SJCRH30 (cell line): ENCODE results near the gene TOX2. TPM values are rescaled to one million over a fixed set of nuclear protein-coding genes. Genes with fewer than 3 reads are reported as not detected.

Experiments
- DNase-seq, 2 experiments: peaks; one replicate each; pipeline ENCODE4 v3.0.0-alpha.2; 2015 to 2020
- H3K27ac ChIP-seq: fragments of 250-450 bp; sonication (Bioruptor Pico); 2 replicates; pipeline ENCODE4 v1.5.1; 2020; ENCODE audit warnings: mild to moderate bottlenecking, moderate library complexity
- H3K27me3 ChIP-seq: fragments of 250-450 bp; sonication (Bioruptor Pico); 2 replicates; pipeline ENCODE4 v1.5.1; 2020; ENCODE audit warnings: mild to moderate bottlenecking, moderate library complexity
- H3K36me3 ChIP-seq: fragments of 250-450 bp; sonication (Bioruptor Pico); 2 replicates; pipeline ENCODE4 v1.5.1; 2020; ENCODE audit warnings: mild to moderate bottlenecking, moderate library complexity
- H3K4me1 ChIP-seq: fragments of 250-450 bp; sonication (Bioruptor Pico); 2 replicates; pipeline ENCODE4 v1.5.1; 2020; ENCODE audit warnings: mild to moderate bottlenecking, moderate library complexity
- H3K4me3 ChIP-seq: fragments of 250-450 bp; sonication (Bioruptor Pico); 2 replicates; pipeline ENCODE4 v1.5.1; 2020; ENCODE audit warnings: mild to moderate bottlenecking, moderate library complexity
- H3K9me3 ChIP-seq: fragments of 250-450 bp; sonication (Bioruptor Pico); replicated peaks from 2 replicates; pipeline ENCODE4 v1.5.1; 2020; ENCODE audit warnings: mild to moderate bottlenecking, moderate library complexity
- total RNA-seq: library from RNA; depleted of rRNA; stranded (reverse); fragments of >200 nt; shearing (Covaris generic); gene quantifications from 2 replicates; pipeline ENCODE4 v1.2.3, GENCODE V29; 2014

The TOX2 gene
- total RNA-seq, 1 experiment from 2014 or later = 10.1 TPM

DNA sequence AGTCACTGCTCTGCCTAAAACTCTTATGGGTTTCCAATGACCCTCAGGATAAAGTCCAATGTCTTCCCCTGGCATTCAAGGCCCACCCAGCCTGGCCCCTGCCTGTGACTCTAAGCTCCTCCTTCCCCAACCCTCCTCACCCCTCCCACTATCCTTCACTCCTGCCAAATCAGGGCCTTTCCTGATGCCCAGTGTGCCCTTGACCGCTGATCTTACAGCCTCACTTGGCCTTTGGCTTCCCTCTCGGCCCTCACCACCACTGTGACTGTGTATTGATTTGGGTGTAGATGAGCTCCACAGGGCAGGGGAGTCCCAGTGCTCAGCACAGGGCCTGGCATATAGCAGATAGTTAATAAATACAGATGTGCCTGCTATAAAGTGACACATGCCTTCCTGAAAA, 115.7 kb downstream of the TOX2 start:
- H3K4me3 ChIP-seq = no peak overlapping the region
- no peak for DNase-seq
- H3K36me3 ChIP-seq = no peaks in the 10 kb centered on the region
- no peaks in the 10 kb centered on the region for H3K27me3 ChIP-seq
- no peaks in the 10 kb centered on the region for H3K4me1 ChIP-seq
- H3K27ac ChIP-seq = no peak overlapping the region
- no peaks in the 10 kb centered on the region for H3K9me3 ChIP-seq

DNA sequence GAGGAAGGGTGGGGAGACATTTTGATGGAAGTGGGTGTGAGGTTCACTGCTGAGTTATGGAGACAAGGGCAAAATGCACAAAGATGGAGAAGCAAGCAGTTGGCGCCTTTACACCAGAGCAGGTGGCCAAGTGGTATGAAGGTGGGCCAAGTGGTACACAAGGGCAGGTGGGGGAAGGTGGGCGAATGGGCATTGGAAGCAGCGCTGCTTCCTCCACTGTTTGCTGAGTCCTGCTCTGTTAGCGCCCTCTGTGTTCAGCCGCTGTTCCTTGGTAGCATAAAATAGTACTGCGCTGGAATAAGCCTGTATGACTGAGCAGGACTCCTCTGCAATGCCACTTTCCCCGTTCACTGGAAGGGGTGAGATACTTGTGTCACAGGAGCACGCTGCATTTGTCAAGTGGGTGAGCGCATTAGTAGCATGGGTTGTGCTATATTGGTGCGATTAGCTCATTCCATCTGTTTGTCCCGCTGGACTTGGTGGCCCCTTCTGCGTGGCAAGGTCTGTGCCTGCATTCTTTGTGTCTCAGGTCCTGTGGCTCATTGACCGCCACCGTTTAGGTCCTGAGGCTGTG, 116.4 kb downstream of the TOX2 start:
- DNase-seq = no peak
- Histone ChIP-seq H3K9me3 (no peaks in the 10 kb centered on the region), H3K27me3 (no peaks in the 10 kb centered on the region), H3K4me3 (no peak overlapping the region), H3K36me3 (no peaks in the 10 kb centered on the region), H3K4me1 (no peaks in the 10 kb centered on the region), H3K27ac (no peak overlapping the region)

DNA sequence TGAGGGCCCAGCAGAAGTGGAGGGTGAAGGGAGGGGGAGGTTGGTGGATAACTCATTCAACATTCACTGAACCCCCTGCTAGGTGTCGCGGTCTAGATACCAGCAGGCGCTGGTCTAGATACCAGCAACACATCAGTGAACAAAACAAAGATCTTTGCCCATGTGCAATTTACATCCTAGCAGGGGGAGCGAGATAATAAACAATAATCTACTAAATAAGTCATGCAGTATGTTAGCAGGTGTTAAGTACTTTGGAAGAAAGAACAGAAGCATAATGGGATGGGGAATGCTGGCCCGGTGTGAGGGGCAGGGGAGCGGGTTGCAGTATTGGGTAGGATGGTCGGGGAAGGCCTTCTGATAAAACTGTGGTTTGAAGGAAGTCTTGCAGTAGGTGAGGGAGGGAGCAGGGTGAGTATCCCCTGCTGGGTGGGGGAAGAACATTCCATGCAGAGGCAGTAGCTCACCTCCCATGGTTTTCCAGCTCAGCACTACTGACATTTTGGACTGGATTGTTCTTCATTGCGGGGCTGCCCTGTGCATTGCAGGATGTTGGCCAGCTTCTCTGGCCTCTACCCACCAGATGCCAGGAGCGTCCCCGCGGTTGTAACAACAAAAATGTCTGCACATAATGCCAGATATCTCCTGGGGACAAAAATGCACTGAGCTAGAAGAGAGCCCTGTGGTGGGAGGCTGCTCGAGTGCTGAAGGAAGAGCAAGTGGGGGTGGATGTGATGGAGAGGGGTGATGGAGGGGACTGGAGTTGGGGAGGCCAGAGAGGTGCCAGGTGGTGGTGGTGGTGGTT, 117.3 kb downstream of the TOX2 start:
- Histone ChIP-seq H3K4me1 (no peaks in the 10 kb centered on the region), H3K27ac (no peak overlapping the region), H3K9me3 (no peaks in the 10 kb centered on the region), H3K27me3 (no peaks in the 10 kb centered on the region), H3K4me3 (no peak overlapping the region), H3K36me3 (no peaks in the 10 kb centered on the region)
- no peak for DNase-seq

DNA sequence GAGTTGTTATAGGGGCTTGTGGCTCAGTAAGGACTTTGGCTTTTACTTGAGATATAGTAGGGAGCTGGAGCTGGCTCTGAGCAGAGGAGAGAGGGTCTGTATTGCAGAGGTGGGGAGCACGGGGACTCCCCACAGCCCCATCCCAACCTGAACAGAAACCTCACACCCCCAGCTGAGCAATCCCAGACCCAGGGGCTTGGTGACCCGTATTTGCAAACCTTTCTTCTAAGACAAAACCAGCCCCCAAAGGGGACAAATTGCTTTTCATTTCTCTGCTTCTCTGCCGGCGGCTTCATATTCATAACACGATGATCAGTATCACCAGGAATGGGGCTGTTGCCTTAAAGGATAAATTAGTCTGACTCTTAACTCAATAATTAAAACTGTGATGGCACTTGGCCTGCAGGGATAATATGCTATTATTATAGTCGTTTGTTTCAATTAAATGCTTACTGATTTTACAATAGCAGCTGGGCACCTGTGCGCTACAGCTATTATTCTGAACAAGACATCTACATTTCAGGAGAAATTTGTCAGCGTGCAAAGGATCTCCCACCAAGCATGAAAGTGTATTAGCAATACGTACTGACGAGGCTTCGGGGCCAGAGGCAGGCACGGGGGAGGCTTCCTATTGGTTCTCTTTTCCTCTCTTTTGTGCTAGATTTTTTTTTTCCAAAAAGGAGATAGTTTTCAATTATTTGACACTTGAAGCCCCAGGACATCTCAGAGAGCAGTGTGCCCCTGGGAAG, 118.1 kb downstream of the TOX2 start:
- Histone ChIP-seq H3K27me3 (no peaks in the 10 kb centered on the region), H3K27ac (no peak overlapping the region), H3K4me1 (no peaks in the 10 kb centered on the region), H3K9me3 (no peaks in the 10 kb centered on the region), H3K36me3 (no peaks in the 10 kb centered on the region), H3K4me3 (no peak overlapping the region)
- DNase-seq = no peak

DNA sequence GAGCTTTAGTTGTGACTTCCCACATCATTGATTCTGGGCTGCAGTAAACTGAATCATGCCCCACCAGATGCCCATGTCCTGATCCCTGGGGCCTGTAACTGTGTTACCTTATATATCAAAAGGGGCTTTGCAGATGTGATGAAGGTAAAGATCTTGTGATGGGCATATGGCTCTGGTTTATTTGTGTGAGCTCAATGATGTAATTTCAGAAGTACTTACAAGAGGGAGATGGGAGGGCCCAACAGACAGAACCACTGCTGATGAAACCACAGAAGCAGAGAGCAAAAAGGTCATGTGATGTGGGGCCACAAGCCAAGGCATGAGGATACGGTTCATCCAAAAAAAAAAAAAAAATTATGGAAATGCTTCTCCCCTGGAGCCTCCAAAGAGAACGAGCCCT, 118.7 kb downstream of the TOX2 start:
- Histone ChIP-seq H3K27me3 (no peaks in the 10 kb centered on the region), H3K4me1 (no peaks in the 10 kb centered on the region), H3K27ac (no peak overlapping the region), H3K36me3 (no peaks in the 10 kb centered on the region), H3K4me3 (no peak overlapping the region), H3K9me3 (no peaks in the 10 kb centered on the region)
- DNase-seq = no peak

DNA sequence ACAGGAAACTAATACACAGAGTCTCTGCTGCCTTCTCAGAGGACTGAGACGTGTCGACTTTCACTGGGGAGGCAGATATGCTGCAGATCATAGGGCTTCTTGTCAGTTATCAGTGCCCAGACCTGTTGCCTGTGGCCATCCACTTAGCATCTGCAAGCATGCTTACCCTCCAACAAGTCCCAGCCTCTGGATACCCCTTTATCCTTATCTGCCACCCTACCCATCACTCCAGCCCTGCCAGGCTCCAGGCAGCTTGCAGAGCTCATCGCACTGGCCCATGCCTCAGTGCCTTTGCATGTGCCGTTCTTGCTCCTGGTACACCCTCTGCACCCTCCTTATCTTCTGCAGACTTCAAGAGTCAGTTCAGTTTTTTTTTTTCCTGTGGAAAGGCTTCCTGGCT, 119.2 kb downstream of the TOX2 start:
- H3K27ac ChIP-seq = no peak overlapping the region
- H3K4me1 ChIP-seq = no peaks in the 10 kb centered on the region
- H3K9me3 ChIP-seq = no peaks in the 10 kb centered on the region
- DNase-seq = no peak
- H3K36me3 ChIP-seq = no peaks in the 10 kb centered on the region
- H3K27me3 ChIP-seq = no peaks in the 10 kb centered on the region
- no peak overlapping the region for H3K4me3 ChIP-seq

DNA sequence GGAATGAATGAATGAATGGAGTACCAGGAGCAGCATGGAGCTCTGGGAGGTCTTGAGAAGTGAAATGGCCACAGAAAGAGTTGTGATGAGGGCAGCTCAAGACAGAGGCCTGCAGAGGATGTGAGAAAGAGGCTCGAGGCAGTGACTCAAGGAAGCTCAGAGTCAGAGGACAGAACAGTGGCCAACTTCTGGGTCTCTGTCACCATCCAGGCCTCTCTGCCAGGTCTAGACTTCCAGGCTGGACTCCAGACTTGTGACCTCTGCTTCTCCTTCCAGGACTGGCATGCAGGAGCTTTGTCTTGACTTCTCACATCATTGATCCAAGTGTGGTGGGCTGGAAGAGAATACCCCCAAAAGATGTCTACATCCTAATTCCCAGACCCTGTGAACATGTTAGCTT, 119.8 kb downstream of the TOX2 start:
- Histone ChIP-seq H3K9me3 (no peaks in the 10 kb centered on the region), H3K4me1 (no peaks in the 10 kb centered on the region), H3K4me3 (no peak overlapping the region), H3K36me3 (no peaks in the 10 kb centered on the region), H3K27ac (no peak overlapping the region), H3K27me3 (no peaks in the 10 kb centered on the region)
- DNase-seq = no peak

DNA sequence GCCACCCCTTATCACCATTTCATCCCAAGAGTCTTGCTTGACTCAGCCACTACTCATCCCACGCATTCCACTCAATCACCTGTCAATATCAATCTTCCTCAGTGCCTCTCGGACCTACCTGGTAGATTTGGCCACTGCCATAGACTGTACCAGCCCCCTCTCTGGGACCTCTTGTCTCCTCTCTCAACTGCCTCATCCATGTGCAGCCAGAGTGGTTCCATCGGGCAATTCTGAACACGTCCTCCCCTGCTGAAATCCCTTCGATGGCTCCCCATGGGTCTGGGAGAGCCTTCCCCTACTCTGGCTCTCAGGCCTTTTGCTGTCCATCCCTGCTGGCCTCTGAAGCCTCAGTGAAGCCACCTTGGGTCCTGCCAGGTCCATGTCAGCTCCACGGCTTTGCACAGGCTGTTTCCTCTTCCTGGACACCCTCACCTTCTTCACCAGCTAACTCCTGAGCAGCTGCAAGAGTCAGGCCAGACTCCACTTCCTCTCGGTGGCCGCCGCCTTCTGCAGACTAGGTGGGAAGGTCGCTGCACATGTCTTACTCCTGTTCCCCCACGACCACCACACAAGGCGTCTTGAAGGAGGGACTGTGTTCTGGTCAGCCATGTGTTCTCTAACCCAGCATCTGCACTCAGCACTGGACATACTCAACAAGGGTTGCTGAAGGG, 120.4 kb downstream of the TOX2 start:
- H3K27ac ChIP-seq = no peak overlapping the region
- no peaks in the 10 kb centered on the region for H3K27me3 ChIP-seq
- H3K4me3 ChIP-seq = no peak overlapping the region
- no peak for DNase-seq
- no peaks in the 10 kb centered on the region for H3K9me3 ChIP-seq
- no peaks in the 10 kb centered on the region for H3K4me1 ChIP-seq
- no peaks in the 10 kb centered on the region for H3K36me3 ChIP-seq

DNA sequence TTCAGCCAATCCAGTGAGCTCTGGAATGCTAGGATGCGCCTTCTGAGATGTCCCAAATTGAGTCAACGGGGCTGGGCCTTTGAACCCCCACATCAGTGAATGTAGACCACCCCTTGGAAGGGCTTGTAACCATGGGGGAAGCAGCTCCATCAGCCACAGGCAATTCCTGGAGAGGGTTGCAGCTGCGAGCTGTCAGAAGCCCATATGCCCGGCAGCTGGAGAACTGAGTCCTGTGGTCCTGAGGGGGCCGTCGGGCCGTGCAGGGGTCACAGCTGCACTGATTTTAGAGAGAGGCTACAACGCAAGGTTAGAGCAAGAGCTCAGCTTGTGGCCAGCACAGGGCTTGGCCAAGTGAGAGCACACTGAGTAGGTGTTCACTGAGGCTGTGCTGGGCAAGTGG, 121.3 kb downstream of the TOX2 start:
- H3K27me3 ChIP-seq = no peaks in the 10 kb centered on the region
- no peaks in the 10 kb centered on the region for H3K36me3 ChIP-seq
- H3K4me1 ChIP-seq = no peaks in the 10 kb centered on the region
- no peak for DNase-seq
- no peaks in the 10 kb centered on the region for H3K9me3 ChIP-seq
- H3K27ac ChIP-seq = no peak overlapping the region
- no peak overlapping the region for H3K4me3 ChIP-seq

DNA sequence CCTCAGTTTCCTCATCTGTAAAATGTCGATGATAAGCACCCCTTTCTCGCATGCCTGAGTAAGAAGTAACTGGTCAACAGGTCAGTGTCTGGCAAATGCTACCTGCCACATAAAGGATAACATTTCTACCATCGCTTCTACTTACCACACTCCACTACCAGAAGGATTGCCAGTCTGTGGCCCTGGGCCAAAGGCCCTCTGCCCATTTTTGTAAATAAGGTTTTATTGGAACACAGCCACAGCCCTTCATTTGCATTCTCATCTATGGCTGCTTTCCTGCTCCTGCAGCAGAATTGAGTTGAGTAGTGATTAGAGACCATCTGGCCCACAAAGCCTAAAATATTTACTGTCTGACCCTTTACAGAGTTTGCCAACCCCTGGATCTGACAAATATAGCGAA, 121.8 kb downstream of the TOX2 start:
- Histone ChIP-seq H3K27ac (no peak overlapping the region), H3K4me1 (no peaks in the 10 kb centered on the region), H3K4me3 (no peak overlapping the region), H3K27me3 (no peaks in the 10 kb centered on the region), H3K9me3 (no peaks in the 10 kb centered on the region), H3K36me3 (no peaks in the 10 kb centered on the region)
- DNase-seq = no peak

DNA sequence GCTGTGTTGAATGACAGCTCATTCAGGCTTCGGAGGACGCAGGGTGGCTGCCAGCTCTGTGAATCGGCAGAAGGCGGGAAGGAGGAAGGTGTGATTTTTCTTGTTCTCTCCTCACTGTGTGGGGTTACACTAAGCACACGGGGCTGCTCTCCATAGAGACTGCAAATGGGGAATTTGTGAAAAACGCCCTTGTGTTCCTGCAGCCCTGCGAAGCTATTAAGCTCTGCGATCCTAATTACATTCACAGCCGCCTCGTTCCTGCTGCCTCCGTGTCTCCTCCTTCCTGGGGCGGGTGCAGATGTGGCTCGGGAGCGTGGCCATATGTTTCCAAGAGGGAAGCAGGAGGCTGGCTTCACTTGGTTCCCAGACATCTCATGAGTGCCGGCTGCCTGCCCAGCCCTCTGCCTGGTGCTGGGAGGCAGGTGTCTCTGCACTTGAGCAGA, 124.0 kb downstream of the TOX2 start:
- Histone ChIP-seq H3K4me1 (no peaks in the 10 kb centered on the region), H3K27ac (no peak overlapping the region), H3K36me3 (no peaks in the 10 kb centered on the region), H3K4me3 (no peak overlapping the region), H3K9me3 (no peaks in the 10 kb centered on the region), H3K27me3 (no peaks in the 10 kb centered on the region)
- DNase-seq = no peak

DNA sequence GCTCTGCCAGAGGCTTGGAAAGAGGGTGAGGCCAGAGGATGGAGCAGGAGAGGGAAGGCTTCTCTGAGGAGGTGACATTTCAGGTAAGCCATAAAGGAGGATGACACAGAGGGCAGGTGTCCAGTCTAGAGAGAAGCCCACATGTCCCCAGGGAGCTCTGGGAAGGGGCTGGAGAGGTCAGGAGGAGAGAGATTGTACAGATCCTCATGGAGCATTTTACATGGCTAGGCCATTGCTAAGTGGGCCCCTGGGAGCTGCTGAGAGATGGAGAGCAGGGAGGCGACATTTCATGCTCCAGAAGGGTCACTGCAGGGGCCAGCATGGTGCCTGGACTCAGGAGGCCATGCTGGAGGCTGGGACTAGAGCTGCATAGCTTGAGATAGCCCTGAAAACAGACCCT, 124.5 kb downstream of the TOX2 start:
- H3K27ac ChIP-seq = no peak overlapping the region
- H3K27me3 ChIP-seq = no peaks in the 10 kb centered on the region
- H3K4me1 ChIP-seq = no peaks in the 10 kb centered on the region
- DNase-seq = no peak
- H3K4me3 ChIP-seq = no peak overlapping the region
- H3K36me3 ChIP-seq = no peaks in the 10 kb centered on the region
- H3K9me3 ChIP-seq = no peaks in the 10 kb centered on the region

DNA sequence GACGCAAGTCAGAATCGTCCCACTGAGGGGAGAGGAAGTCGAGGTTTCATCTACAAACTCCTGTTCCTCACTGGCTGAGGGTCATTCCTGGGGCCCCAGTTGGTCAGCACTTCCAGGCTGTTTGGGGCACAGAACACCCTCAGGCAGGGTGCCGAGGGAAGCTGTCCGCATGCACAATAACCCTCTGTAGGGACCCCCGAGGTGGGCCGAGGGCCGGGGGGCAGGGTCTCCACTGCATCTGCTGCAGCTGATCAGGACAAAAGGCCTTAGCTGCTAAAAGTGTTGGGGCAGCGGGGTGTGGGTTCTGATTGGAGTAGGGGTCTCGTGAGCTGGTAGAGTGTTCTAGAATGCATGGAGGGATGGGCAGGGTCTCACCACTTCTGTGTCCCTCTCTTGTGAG, 125.1 kb downstream of the TOX2 start:
- Histone ChIP-seq H3K9me3 (no peaks in the 10 kb centered on the region), H3K27me3 (no peaks in the 10 kb centered on the region), H3K4me1 (no peaks in the 10 kb centered on the region), H3K36me3 (no peaks in the 10 kb centered on the region), H3K4me3 (no peak overlapping the region), H3K27ac (no peak overlapping the region)
- no peak for DNase-seq

DNA sequence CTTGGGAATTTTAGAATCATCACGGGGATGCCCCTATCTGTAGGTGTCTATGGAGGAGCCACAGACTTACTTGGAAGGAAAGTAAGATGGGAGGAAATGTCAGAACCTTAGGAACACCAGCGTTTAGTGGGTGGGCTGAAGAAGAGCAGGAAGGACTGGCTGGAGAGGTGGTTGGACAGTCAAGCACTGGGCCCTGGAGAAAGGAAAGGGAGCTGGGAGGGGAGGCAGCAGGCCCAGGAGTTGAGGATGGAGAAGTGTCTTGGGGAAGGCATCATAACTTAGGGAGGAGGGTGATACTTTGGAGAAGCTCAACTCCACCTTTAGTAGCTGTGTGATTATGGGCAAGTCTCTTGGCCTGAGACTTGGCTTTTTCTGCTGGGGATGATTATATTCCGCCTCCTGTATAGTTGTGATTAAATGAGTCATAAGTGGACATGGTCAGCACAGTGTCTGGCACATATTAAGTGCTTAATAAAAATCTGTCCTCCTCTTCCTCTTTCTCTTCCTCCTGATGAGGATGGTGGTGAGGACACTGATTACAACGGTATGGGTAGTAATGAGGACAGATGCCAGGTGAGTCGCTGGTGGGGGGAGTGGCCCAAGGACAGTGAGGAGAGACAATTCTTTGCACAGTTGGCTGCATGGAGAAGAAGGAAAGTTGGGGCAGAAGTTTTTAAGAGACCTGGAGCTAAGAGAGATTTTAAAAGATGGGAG, 125.7 kb downstream of the TOX2 start:
- H3K27ac ChIP-seq = no peak overlapping the region
- no peaks in the 10 kb centered on the region for H3K27me3 ChIP-seq
- no peaks in the 10 kb centered on the region for H3K9me3 ChIP-seq
- no peaks in the 10 kb centered on the region for H3K4me1 ChIP-seq
- no peaks in the 10 kb centered on the region for H3K36me3 ChIP-seq
- no peak overlapping the region for H3K4me3 ChIP-seq
- DNase-seq = no peak
